HG03442 (cell line): ENCODE data around the gene POLR1D.
A peak's percentile ranks its signal among the peaks of the same experiment; 100 is the strongest.
"Not testable (repeated sequence)": the region's sequence is repeated elsewhere in the genome, so short reads cannot be mapped to it uniquely, and the experiment has no call there.

ENCODE experiments used
- ATAC-seq: cut with Tn5 transposase; IDR thresholded peaks from one replicate; pipeline ENCODE4 v1.9.1; 2021; ENCODE audit warnings: mild to moderate bottlenecking, moderate library complexity; ENCODE audit not compliant: unreplicated experiment

Gene POLR1D

DNA sequence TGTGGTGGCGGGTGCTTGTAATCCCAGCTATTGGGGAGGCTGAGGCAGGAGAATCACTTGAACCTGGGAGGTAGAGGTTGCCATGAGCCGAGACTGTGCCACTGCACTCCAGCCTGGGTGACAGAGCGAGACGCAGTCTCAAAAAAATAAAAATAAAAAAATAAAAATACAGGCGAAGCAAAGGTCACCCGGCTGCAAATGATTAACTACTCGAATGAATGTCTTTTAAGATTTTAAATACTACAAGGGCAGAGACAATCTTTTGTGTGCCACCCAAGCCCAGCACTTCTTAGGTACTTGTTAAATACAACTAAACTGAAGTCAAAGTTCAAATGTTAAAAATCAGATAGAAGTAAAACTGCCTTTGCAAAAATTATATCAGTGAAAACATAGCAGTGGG, 8.1 kb upstream of the POLR1D start:
- ATAC-seq: no peak

DNA sequence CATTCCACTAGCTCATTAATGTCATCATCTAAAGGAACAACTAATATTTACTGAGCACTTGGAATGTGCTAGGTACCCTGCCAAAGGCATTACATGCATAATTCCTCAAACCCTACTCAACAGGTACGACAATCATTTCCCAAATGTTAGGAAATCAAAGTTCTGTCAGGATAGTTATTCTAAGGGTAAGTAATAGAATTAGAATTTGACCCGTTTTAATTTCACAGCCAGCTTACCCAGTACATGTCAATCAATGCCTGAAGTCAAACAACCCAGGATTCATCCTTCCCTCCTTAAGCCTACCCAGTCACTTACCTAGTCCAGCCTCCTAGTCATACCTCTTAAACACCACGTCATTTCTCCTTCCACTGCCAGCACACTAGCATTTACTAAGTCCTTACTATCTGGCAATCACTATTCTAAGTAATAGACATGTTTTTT, 3.8 kb upstream of the POLR1D start:
- no peak for ATAC-seq

- no peak for ATAC-seq
Observed at GRCh38 chr13:27619093-27619727, 2.5 kb upstream of the POLR1D start.

GRCh38 chr13:27619728-27620376, 1.8 kb upstream of the POLR1D start:
- peak; percentile 24 for ATAC-seq

GRCh38 chr13:27620377-27621115, 1.1 kb upstream of the POLR1D start, which contains the start of gene LNX2:
TSS of gene LNX2 (minus strand) at chr13:27620529. CDS start at chr13:27581703, 38,826 bp downstream.
- ATAC-seq: peak; percentile 85

DNA sequence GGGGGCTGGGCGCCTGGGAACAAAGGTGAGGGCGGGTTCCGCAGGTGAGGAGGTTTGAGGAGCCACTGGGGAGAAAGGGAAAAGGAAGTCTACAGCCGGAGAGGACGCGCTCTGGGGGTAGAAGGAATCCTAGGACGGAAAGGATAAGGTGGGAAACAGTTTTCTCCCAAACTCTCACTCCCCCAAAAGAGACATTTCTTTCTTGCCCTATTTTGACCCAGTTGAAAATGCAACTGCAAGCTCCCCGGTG, 651 bp upstream of the POLR1D start:
- no peak for ATAC-seq

- peak; percentile 0 for ATAC-seq
Observed at GRCh38 chr13:27622102-27622820, 569 bp downstream of the POLR1D start.

DNA sequence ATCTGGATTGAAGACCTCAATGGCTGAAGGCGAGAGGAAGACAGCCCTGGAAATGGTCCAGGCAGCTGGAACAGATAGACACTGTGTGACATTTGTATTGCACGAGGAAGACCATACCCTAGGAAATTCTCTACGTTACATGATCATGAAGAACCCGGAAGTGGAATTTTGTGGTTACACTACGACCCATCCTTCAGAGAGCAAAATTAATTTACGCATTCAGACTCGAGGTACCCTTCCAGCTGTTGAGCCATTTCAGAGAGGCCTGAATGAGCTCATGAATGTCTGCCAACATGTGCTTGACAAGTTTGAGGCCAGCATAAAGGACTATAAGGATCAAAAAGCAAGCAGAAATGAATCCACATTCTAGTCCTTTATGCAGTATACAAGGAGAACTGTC, 1.2 kb downstream of the POLR1D start:
- no peak for ATAC-seq

DNA sequence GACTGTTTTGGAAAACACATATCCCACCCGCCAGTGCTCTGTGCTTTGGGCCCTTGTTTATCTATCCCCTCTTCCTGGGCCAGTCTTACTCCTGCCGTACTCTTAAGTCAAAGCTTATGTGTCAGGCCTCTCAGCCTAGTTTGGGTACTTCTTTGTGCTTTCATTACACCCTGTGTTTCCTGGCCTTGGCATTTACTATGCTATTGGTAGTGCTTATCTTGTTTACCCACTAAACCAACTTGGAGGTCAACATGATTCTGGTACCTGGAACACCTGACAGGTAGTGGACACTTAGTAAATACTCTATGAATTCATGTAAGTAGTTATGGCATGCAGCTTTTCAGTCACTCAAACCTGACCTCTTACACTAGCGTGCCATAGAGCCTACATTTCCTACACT, 2.4 kb downstream of the POLR1D start:
- ATAC-seq: no peak

DNA sequence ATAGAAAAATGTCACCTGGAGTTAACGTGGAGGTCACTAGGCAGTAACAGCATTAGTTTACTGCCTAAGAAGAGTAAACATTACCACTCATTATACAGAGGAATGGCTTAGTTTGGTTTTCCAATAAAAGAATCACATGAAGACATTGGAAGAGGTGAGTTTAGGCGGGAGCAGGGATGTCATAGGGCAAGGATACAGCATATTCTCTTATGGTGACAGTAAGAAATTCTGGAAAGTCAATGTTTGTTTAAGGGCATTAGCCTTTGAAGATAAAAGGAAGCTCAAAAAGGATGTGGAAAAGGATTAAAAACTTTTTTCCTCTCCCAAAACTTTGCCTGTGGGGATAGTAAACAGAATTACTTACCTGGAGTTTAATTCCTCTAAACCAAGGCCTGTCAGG, 4.1 kb downstream of the POLR1D start:
- no peak for ATAC-seq

DNA sequence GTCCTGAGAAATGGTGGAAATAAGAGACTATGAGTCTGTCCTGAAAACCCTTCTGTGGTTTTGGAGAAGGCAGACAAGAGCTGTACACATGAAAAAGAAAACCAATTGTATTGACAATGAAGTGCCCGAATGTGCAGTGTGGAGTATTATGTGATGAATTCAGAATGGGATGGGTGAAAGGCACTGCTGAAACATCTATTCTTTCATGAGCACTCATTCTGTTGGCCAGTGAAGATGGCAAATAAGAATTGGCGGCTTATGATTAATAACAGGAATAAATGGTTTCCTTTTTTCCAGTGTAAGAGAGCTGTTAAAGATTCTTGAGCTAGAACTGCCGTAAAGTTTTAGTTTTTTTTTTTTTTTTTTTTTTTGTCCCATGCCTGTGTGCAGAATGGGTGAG, 5.7 kb downstream of the POLR1D start:
- no peak for ATAC-seq

DNA sequence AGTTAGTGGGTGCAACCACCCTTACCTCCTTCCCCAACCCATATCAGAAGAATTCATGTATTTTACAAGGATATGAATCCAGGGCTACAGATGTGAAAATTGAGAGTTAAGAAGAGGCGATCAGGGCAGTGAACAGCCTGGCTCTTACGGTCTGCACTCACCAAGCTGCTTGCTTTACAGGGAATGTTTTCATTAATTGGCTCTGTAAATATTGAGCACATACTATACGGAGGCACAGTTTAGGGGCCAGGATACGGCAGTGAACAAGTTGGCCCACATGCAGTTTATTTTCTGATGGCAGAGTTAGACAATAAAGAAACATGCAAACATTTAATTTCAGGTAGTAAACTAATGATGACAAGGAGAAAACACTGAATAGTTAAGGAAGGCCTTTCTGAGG, 6.4 kb downstream of the POLR1D start:
- no peak for ATAC-seq

GRCh38 chr13:27628766-27629165, 7.1 kb downstream of the POLR1D start:
- ATAC-seq: not testable (repeated sequence)

DNA sequence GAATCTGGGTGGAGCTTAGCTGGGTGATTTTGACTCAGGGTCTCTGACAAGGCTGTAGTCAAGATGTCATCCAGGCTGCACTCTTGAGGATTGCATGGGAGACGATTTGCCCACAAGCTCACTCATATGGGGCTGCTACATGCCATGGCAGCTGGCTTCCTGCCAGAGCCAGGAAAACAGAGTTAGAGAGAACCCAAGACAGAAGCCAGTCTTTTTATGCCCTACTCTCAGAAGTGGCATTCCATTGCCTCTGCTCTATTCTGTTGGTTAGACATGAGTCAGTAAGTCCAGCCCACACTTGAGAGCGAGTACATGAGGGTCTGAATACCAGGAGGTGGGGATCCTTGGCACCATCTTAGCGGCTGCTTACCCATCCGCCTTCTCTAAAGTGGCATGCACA, 9.5 kb downstream of the POLR1D start:
- ATAC-seq: no peak

GRCh38 chr13:27631665-27632064, 10.0 kb downstream of the POLR1D start:
- ATAC-seq: no peak

- ATAC-seq: no peak
Observed at GRCh38 chr13:27632214-27632613, 10.5 kb downstream of the POLR1D start.

DNA sequence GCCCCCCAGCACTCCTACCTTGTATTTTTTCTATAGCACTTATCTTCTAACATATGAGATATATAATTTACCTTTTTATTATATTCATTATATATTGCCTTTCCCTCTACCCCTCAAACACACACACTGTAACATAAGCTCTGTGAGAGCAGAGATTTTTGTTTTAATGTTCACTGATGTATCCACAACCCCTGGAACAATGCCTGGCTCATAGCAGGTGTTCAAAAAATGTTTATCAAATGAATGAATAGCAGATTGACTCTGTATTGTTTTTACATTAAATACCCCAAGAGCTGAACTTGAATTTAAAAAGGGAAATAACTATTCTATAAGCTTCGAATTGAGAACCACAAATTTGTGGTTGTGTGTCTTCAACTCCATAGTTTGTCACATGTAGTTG, 11.0 kb downstream of the POLR1D start:
- ATAC-seq: no peak

GRCh38 chr13:27634231-27634630, 12.5 kb downstream of the POLR1D start:
- ATAC-seq: no peak

- ATAC-seq: no peak
Observed at GRCh38 chr13:27634791-27635190, 13.1 kb downstream of the POLR1D start.

DNA sequence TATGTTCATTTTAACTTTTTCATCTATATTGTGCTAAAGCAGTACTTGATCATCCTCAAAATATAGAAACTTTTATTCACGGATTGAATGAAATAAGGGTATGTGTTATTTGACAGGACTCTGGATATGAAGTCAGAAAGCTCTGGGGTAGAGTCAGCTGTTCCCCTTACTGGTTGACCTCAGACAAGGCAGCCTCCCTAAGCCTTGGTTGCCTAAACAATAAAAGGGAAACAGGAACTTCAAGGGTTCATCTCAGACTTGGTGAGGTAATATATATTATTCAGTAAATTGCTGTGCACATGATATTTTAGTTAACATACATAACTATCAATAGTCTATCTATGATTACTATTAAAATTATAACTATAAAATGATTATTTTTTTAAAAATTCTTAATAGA, 13.6 kb downstream of the POLR1D start:
- ATAC-seq: no peak

- no peak for ATAC-seq
Observed at GRCh38 chr13:27636589-27637288, 15.0 kb downstream of the POLR1D start.
